ENCODE data around the gene ACO1.

The ACO1 gene

DNA sequence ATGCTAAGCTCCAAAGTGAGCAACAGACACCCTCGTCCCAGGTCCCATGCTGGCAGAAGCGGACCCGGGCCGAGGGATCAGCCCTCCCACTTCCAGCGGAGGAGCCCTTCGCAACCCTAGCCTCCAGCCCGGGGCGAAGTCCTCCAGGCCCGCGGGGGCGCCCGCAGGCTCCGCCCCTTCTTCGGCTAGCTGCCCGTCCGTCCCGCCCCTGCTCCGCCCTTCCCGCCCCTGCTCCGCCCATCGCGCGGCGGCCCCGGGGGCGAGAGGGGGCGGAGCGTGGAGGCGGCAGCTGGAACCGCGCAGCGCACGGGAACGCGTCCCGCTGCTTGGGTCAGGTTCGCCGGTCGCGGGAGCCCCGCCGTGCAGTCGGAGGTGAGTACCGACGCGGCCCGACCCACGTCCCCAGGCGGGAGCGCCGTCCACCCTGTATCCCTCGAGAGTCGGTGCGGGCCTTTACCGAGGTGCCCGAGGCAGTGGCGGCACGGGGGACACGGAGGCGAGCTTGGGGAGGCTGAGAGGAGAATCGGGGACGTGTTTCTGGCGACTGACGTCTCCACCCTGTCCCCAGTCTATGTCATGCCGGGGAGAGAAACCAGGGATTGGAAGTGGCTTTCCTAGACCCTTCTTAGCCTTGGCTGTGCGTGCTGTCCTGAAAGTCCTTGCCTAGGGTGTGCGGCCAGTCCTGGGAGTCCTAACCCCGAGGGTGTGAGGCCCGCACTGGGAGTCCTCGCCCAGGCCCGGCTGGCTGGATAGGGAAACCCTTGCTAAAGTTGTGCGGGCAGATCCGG lies at the start of gene ACO1:
Gene ACO1 (plus strand): TSS at position 280 of the 788 bp plus-strand sequence. CDS start 20,864 bp downstream, outside the sequence.
- H3F3A ChIP-seq (ENCODE audit: insufficient read depth, low read length), result no peaks in the 10 kb centered on the region
- no peak within 1 kb of the TSS for H3K27ac ChIP-seq (ENCODE audit: low read depth, low read length, poor library complexity, severe bottlenecking)
- H3K79me2 ChIP-seq (ENCODE audit: insufficient read depth, low read length), result no peaks in the 10 kb centered on the region
- peak within 1 kb of the TSS; percentile 79 for H3K9ac ChIP-seq (ENCODE audit: low read length)
- peak within 1 kb of the TSS; percentile 95 for H3K4me2 ChIP-seq (ENCODE audit: low read length)
- H3K27me3 ChIP-seq (ENCODE audit: insufficient read depth, low read length), result no peaks in the 10 kb centered on the region
- TF ChIP-seq CTCF (IDR thresholded peaks at IDR 0.05; ENCODE audit: low read length), result 0 out of 2 replicates have a peak, but pooled peaks have one; percentile 15
- no peak for TF ChIP-seq EZH2 (IDR thresholded peaks at IDR 0.05; ENCODE audit: borderline replicate concordance, low read length)
- peak within 1 kb of the TSS; percentile 96 for H3K4me3 ChIP-seq (ENCODE audit: low read depth, low read length, poor library complexity, severe bottlenecking)
- peak within 1 kb of the TSS; percentile 71; the same call in 1 of the 2 replicates for H2AFZ ChIP-seq (ENCODE audit: low read length)
- H3K36me3 ChIP-seq (ENCODE audit: insufficient read depth, low read length), result no peaks in the 10 kb centered on the region
- H3K9me2 ChIP-seq (ENCODE audit: low read depth, low read length), result no peaks in the 10 kb centered on the region
- peaks cover 18% of the 10 kb centered on the region for H3K4me1 ChIP-seq (ENCODE audit: insufficient read depth, low read length, severe bottlenecking)
- no peaks in the 10 kb centered on the region for H3K9me3 ChIP-seq (ENCODE audit: low read length)
- H4K20me1 ChIP-seq (ENCODE audit: insufficient read depth, low read length), result no peaks in the 10 kb centered on the region

GRCh38 chr9:32334916-32335895 lies 49.2 kb upstream of the ACO1 start:
- Histone ChIP-seq H3K4me1 (ENCODE audit: insufficient read depth, low read length, severe bottlenecking) (no peaks in the 10 kb centered on the region), H3K9me2 (ENCODE audit: low read depth, low read length) (no peaks in the 10 kb centered on the region), H3K4me3 (ENCODE audit: low read depth, low read length, poor library complexity, severe bottlenecking) (no peak overlapping the region), H3K79me2 (ENCODE audit: insufficient read depth, low read length) (no peaks in the 10 kb centered on the region), H4K20me1 (ENCODE audit: insufficient read depth, low read length) (no peaks in the 10 kb centered on the region), H2AFZ (ENCODE audit: low read length) (no peak overlapping the region), H3K27ac (ENCODE audit: low read depth, low read length, poor library complexity, severe bottlenecking) (no peak overlapping the region), H3F3A (ENCODE audit: insufficient read depth, low read length) (no peaks in the 10 kb centered on the region), H3K4me2 (ENCODE audit: low read length) (no peak overlapping the region), H3K36me3 (ENCODE audit: insufficient read depth, low read length) (no peaks in the 10 kb centered on the region), H3K27me3 (ENCODE audit: insufficient read depth, low read length) (no peaks in the 10 kb centered on the region), H3K9me3 (ENCODE audit: low read length) (no peaks in the 10 kb centered on the region), H3K9ac (ENCODE audit: low read length) (no peak overlapping the region)
- TF ChIP-seq CTCF (IDR thresholded peaks at IDR 0.05; ENCODE audit: low read length) (no peak), EZH2 (IDR thresholded peaks at IDR 0.05; ENCODE audit: borderline replicate concordance, low read length) (no peak)

- Histone ChIP-seq H3K4me1 (ENCODE audit: insufficient read depth, low read length, severe bottlenecking) (no peaks in the 10 kb centered on the region), H3K79me2 (ENCODE audit: insufficient read depth, low read length) (no peaks in the 10 kb centered on the region), H3K27me3 (ENCODE audit: insufficient read depth, low read length) (no peaks in the 10 kb centered on the region), H3K4me3 (ENCODE audit: low read depth, low read length, poor library complexity, severe bottlenecking) (no peak overlapping the region), H3K27ac (ENCODE audit: low read depth, low read length, poor library complexity, severe bottlenecking) (no peak overlapping the region), H2AFZ (ENCODE audit: low read length) (no peak overlapping the region), H3K9ac (ENCODE audit: low read length) (no peak overlapping the region), H3K9me2 (ENCODE audit: low read depth, low read length) (no peaks in the 10 kb centered on the region), H3K9me3 (ENCODE audit: low read length) (no peaks in the 10 kb centered on the region), H3K4me2 (ENCODE audit: low read length) (no peak overlapping the region), H4K20me1 (ENCODE audit: insufficient read depth, low read length) (no peaks in the 10 kb centered on the region), H3F3A (ENCODE audit: insufficient read depth, low read length) (no peaks in the 10 kb centered on the region), H3K36me3 (ENCODE audit: insufficient read depth, low read length) (no peaks in the 10 kb centered on the region)
- TF ChIP-seq CTCF (IDR thresholded peaks at IDR 0.05; ENCODE audit: low read length) (no peak), EZH2 (IDR thresholded peaks at IDR 0.05; ENCODE audit: borderline replicate concordance, low read length) (no peak)
Observed at GRCh38 chr9:32339424-32339823, 45.0 kb upstream of the ACO1 start.

Data from OCI-LY1 (cell line).